Upper lobe of left lung (tissue), 6 donors: ENCODE results near the gene ATP23. TPM values are rescaled to one million over a fixed set of nuclear protein-coding genes. Genes with fewer than 3 reads are reported as not detected.

Source experiments
- ATAC-seq, 2 donors: fragments of 200-7000 bp; cut with Tn5 transposase; one replicate each; pipeline ENCODE4 v1.9.1; 2022; ENCODE audit warnings: mild to moderate bottlenecking in 2 of 2, moderate library complexity in 2 of 2; ENCODE audit not compliant: low FRiP score in 2 of 2
- DNase-seq, 2 donors: peaks; one replicate each; pipeline ENCODE4 v3.0.0-alpha.2; 2019 to 2020
- H3K27ac ChIP-seq, 4 donors: fragments of 200-600 bp; sonication (generic); one replicate each; pipeline ENCODE4 v1.5.1; 2016 to 2019
- H3K27me3 ChIP-seq, 4 donors: fragments of 200-600 bp; sonication (generic); one replicate each; pipeline ENCODE4 v1.5.1; 2017 to 2019
- H3K36me3 ChIP-seq, 4 donors: fragments of 200-600 bp; sonication (generic); one replicate each; pipeline ENCODE4 v1.5.1; 2016 to 2019
- H3K4me1 ChIP-seq, 4 donors: fragments of 200-600 bp; sonication (generic); one replicate each; pipeline ENCODE4 v1.5.1; 2018 to 2019
- H3K4me3 ChIP-seq, 4 donors: fragments of 200-600 bp; sonication (generic); one replicate each; pipeline ENCODE4 v1.5.1; 2017 to 2019; ENCODE audit warnings: mild to moderate bottlenecking in 2 of 4, moderate library complexity in 1 of 4
- H3K9me3 ChIP-seq, 4 donors: fragments of 200-600 bp; sonication (generic); one replicate each; pipeline ENCODE4 v1.5.1; 2018 to 2019
- CTCF ChIP-seq, 6 experiments: fragments of 450-650 bp in 4 of 6; fragments of 200-600 bp in 2 of 6; sonication (generic) in 2 of 6; IDR thresholded peaks; one replicate each; pipeline ENCODE4 v1.5.1; 2016 to 2019; ENCODE audit warnings: antibody characterized with exemption in 6 of 6
- EP300 ChIP-seq, 4 donors: sonication (generic); formaldehyde crosslinking; IDR thresholded peaks; one replicate each; pipeline ENCODE4 v1.5.1; 2017; ENCODE audit warnings: antibody characterized with exemption in 4 of 4, control low read depth in 2 of 4
- POLR2A ChIP-seq, 4 donors: fragments of 450-650 bp; IDR thresholded peaks; one replicate each; pipeline ENCODE4 v1.5.1; 2016 to 2017; ENCODE audit warnings: antibody characterized with exemption in 4 of 4, mild to moderate bottlenecking in 2 of 4
- POLR2AphosphoS5 ChIP-seq, 2 donors: sonication (generic); formaldehyde crosslinking; IDR thresholded peaks; one replicate each; pipeline ENCODE4 v1.5.1; 2017; ENCODE audit warnings: antibody characterized with exemption in 2 of 2
- WGBS, 2 donors: methylation state at CpG; one replicate each; pipeline ENCODE4 v1.1.5; 2017 to 2018; 5-methylcytosine and 5-hydroxymethylcytosine counted together
- total RNA-seq, 6 donors: library from RNA; depleted of rRNA in 4 of 6; stranded (reverse); fragments of >200 nt in 4 of 6; gene quantifications; one replicate each; pipeline versions ENCODE4 v1.1.0 to v1.2.1, GENCODE V29; 2016 to 2021
- donor health status: DM: no; HTN: no; CAD: no; lungs with moderate emphysema.
- donor health status: DM: no; HTN: yes; CAD: no; lungs with severe emphysema.

ATP23 gene
- total RNA-seq, 6 donors from 2014 or later, result 4.7 to 18.8 (median 7.7) TPM; not detected in 1

GRCh38 chr12:57936513-57936883, 4.9 kb upstream of the ATP23 start:
- DNase-seq (no peak), ATAC-seq (no peak)
- Histone ChIP-seq H3K4me3 (peak overlapping the region in 3 of 4 donors; percentile 64 to 68 (median 67)), H3K27ac (peak overlapping the region; percentile 63 to 86 (median 80)), H3K4me1 (peaks cover 8 to 24% (median 14%) of the 10 kb centered on the region in 4 donors), H3K9me3 (no peaks in the 10 kb centered on the region), H3K27me3 (no peaks in the 10 kb centered on the region), H3K36me3 (no peaks in the 10 kb centered on the region)
- TF ChIP-seq POLR2A (IDR thresholded peaks at IDR 0.05) (no peak), EP300 (IDR thresholded peaks at IDR 0.05) (no peak), POLR2AphosphoS5 (IDR thresholded peaks at IDR 0.05) (no peak), CTCF (IDR thresholded peaks at IDR 0.05) (no peak)
- 62 to 65% methylated on average over 3 of the region's 3 CpGs for WGBS, 2 donors

GRCh38 chr12:57939291-57939690, 2.1 kb upstream of the ATP23 start:
- ATAC-seq (no peak), DNase-seq (peak in 1 of 2 donors; percentile 50)
- WGBS, 2 donors, result 68 to 71% methylated on average over 3 of the region's 3 CpGs
- H3K27me3 ChIP-seq, result no peaks in the 10 kb centered on the region
- no peaks in the 10 kb centered on the region for H3K36me3 ChIP-seq
- no peaks in the 10 kb centered on the region for H3K9me3 ChIP-seq
- H3K4me3 ChIP-seq, result no peak overlapping the region
- peaks cover 8 to 34% (median 21%) of the 10 kb centered on the region in 4 donors for H3K4me1 ChIP-seq
- no peak for TF ChIP-seq POLR2A (IDR thresholded peaks at IDR 0.05)
- no peak for TF ChIP-seq POLR2AphosphoS5 (IDR thresholded peaks at IDR 0.05)
- H3K27ac ChIP-seq, result peak overlapping the region in 1 of 4 donors; percentile 52

- Histone ChIP-seq H3K4me1 (peaks cover 8 to 26% (median 19%) of the 10 kb centered on the region in 4 donors), H3K27ac (peak overlapping the region; percentile 86 to 93 (median 92)), H3K9me3 (no peaks in the 10 kb centered on the region), H3K4me3 (peak overlapping the region in 3 of 4 donors; percentile 57 to 76 (median 74)), H3K27me3 (no peaks in the 10 kb centered on the region), H3K36me3 (no peaks in the 10 kb centered on the region)
- DNase-seq, result no peak
- ATAC-seq, result no peak
- TF ChIP-seq EP300 (IDR thresholded peaks at IDR 0.05) (no peak), CTCF (IDR thresholded peaks at IDR 0.05) (no peak), POLR2AphosphoS5 (IDR thresholded peaks at IDR 0.05) (no peak), POLR2A (IDR thresholded peaks at IDR 0.05) (no peak)
- 50 to 60% methylated on average over 2 of the region's 2 CpGs for WGBS, 2 donors
Measured at GRCh38 chr12:57940052-57940914, 1.1 kb upstream of the ATP23 start.

GRCh38 chr12:57940915-57941164, 527 bp upstream of the ATP23 start:
- H3K36me3 ChIP-seq, result no peaks in the 10 kb centered on the region
- H3K27ac ChIP-seq, result peak overlapping the region; percentile 86 to 93 (median 92)
- H3K4me1 ChIP-seq, result peaks cover 8 to 21% (median 18%) of the 10 kb centered on the region in 4 donors
- peak overlapping the region; percentile 25 to 76 (median 66) for H3K4me3 ChIP-seq
- no peak for DNase-seq
- no peak for ATAC-seq
- H3K9me3 ChIP-seq, result no peaks in the 10 kb centered on the region
- TF ChIP-seq CTCF (IDR thresholded peaks at IDR 0.05) (no peak), EP300 (IDR thresholded peaks at IDR 0.05) (no peak), POLR2AphosphoS5 (IDR thresholded peaks at IDR 0.05) (no peak), POLR2A (IDR thresholded peaks at IDR 0.05) (no peak)
- H3K27me3 ChIP-seq, result no peaks in the 10 kb centered on the region
- WGBS, 2 donors, result 5 to 12% methylated on average over 4 of the region's 4 CpGs

GRCh38 chr12:57943438-57944080, 2.2 kb downstream of the ATP23 start:
- Histone ChIP-seq H3K36me3 (no peaks in the 10 kb centered on the region), H3K9me3 (no peaks in the 10 kb centered on the region), H3K4me3 (no peak overlapping the region), H3K4me1 (peaks cover 6 to 17% (median 13%) of the 10 kb centered on the region in 4 donors), H3K27me3 (no peaks in the 10 kb centered on the region), H3K27ac (no peak overlapping the region)
- 97 to 99% methylated on average over 2 of the region's 2 CpGs for WGBS, 2 donors
- no peak for DNase-seq
- no peak for TF ChIP-seq POLR2A (IDR thresholded peaks at IDR 0.05)
- no peak for TF ChIP-seq POLR2AphosphoS5 (IDR thresholded peaks at IDR 0.05)
- TF ChIP-seq CTCF (IDR thresholded peaks at IDR 0.05), result no peak
- TF ChIP-seq EP300 (IDR thresholded peaks at IDR 0.05), result no peak
- no peak for ATAC-seq
